HepG2 (cell line): ENCODE measurements around the gene MCEE. TPM values are rescaled to one million over a fixed set of nuclear protein-coding genes. Genes with fewer than 3 reads are reported as not detected.

ENCODE experiments used
- HOXA7 ChIP-seq: sonication (generic); formaldehyde crosslinking; IDR thresholded peaks from 2 replicates; pipeline ENCODE4 v1.8.1; 2022; ENCODE audit warnings: mild to moderate bottlenecking, missing genetic modification reagents, moderate library complexity
- MNT ChIP-seq: fragments of 450-650 bp; IDR thresholded peaks from 2 replicates; pipeline ENCODE4 v1.6.1; 2016
- ZNF17 ChIP-seq: sonication (generic); formaldehyde crosslinking; IDR thresholded peaks from 2 replicates; pipeline ENCODE4 v1.5.0; 2020; ENCODE audit warnings: mild to moderate bottlenecking, missing genetic modification reagents
- ZNF33B ChIP-seq: sonication (generic); formaldehyde crosslinking; IDR thresholded peaks from 2 replicates; pipeline ENCODE4 v1.5.1; 2020; ENCODE audit warnings: mild to moderate bottlenecking, missing genetic modification reagents
- ZNF350 ChIP-seq: sonication (generic); formaldehyde crosslinking; IDR thresholded peaks from 2 replicates; pipeline ENCODE4 v1.4.0; 2020; ENCODE audit warnings: mild to moderate bottlenecking, low read depth, missing genetic modification reagents, borderline replicate concordance
- ZNF557 ChIP-seq: sonication (generic); formaldehyde crosslinking; IDR thresholded peaks from 2 replicates; pipeline ENCODE4 v1.4.0; 2020; ENCODE audit warnings: missing genetic modification reagents
- ZNF691 ChIP-seq: sonication (generic); formaldehyde crosslinking; IDR thresholded peaks from 2 replicates; pipeline ENCODE4 v1.4.0; 2020; ENCODE audit warnings: missing genetic modification reagents, low read depth, mild to moderate bottlenecking, borderline replicate concordance
- ZNF761 ChIP-seq: sonication (generic); formaldehyde crosslinking; conservative IDR thresholded peaks from 2 replicates; pipeline ENCODE4 v1.4.0; 2020; ENCODE audit warnings: mild to moderate bottlenecking, missing genetic modification reagents
- polyA plus RNA-seq, 8 experiments: library from polyadenylated mRNA; depleted of rRNA in 3 of 8; stranded (reverse) in 7 of 8; unstranded in 1 of 8; fragments of >200 nt; fragmentation: Illumina TruSeq in 4 of 8; extraction: Trizol in 4 of 8; gene quantifications; 2 replicates each; pipeline versions ENCODE4 v1.2.1 to v1.2.3, GENCODE V29; 2011 to 2016; ENCODE audit warnings: low read depth in 4 of 8, missing spikeins in 1 of 8, mixed read lengths in 1 of 8; ENCODE audit not compliant: insufficient read depth in 1 of 8
- total RNA-seq, 5 experiments: library from RNA; depleted of rRNA; stranded (reverse); fragments of >200 nt; fragmentation: Illumina TruSeq; extraction: Trizol; gene quantifications; 2 replicates each; pipeline ENCODE4 v1.2.3, GENCODE V29; 2016; ENCODE audit warnings: low read depth in 1 of 5
- TF ChIP-seq, protein P1 (sequence below): sonication (generic); formaldehyde crosslinking; IDR thresholded peaks from 2 replicates; pipeline ENCODE4 v1.4.0; 2020; ENCODE audit warnings: missing genetic modification reagents
- TF ChIP-seq, protein P2 (sequence below): sonication (generic); formaldehyde crosslinking; IDR thresholded peaks from 2 replicates; pipeline ENCODE4 v1.4.0; 2020; ENCODE audit warnings: missing genetic modification reagents
- TF ChIP-seq, protein P3 (sequence below): IDR thresholded peaks from 2 replicates; pipeline ENCODE4 v1.6.1; 2018; ENCODE audit warnings: missing genetic modification reagents, mild to moderate bottlenecking, missing compliant biosample characterization
- TF ChIP-seq, protein P4 (sequence below): sonication (generic); formaldehyde crosslinking; IDR thresholded peaks from 2 replicates; pipeline ENCODE4 v1.8.0; 2022; ENCODE audit warnings: mild to moderate bottlenecking, missing genetic modification reagents; ENCODE audit not compliant: insufficient replicate concordance
- TF ChIP-seq, protein P5 (sequence below): IDR thresholded peaks from 2 replicates; pipeline ENCODE4 v1.6.1; 2016; ENCODE audit warnings: mild to moderate bottlenecking

The MCEE gene
- total and polyA plus RNA-seq, 2 of the 13 experiments (the other 11 are each of a cell fraction or from before 2014, with no cell fraction given) = 32.0 to 66.9 TPM

DNA sequence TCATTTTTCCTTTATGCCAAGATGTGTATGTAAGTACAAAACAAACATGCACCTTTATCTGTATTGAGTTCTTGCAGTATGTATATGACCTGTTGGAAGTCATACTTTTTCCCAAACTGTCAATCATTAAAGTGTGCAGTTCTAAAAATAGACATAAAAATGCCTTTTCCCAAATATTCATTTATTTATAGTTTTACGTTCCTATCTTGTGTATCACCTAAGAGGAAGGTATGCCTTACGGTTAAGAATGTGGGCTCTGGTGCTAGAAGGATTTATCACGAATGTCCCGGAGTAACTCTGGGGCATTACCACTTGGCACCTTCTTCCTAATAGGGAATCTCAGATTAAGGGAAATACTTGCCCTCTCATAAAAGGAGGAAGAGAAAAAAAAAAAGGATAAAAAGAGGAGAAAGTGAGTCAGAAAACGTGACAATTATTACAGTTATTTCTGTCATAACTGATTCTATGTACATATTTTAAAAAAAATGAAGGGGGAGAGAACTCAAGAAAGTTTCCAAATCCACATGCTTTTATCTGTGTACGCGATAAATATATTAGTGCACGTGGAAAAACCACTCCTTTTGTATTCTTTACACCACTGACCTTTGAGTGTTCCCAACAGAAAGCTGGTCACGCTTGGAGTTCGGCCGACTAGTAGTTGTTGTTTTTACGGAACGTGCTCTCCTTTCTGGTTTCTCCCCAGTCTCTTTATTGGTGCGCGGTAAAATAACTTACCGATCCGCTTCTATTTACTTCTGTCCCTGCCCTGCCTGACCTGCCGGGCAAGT, 721 bp downstream of the MCEE start (continued):
- TF ChIP-seq, protein P1, sequence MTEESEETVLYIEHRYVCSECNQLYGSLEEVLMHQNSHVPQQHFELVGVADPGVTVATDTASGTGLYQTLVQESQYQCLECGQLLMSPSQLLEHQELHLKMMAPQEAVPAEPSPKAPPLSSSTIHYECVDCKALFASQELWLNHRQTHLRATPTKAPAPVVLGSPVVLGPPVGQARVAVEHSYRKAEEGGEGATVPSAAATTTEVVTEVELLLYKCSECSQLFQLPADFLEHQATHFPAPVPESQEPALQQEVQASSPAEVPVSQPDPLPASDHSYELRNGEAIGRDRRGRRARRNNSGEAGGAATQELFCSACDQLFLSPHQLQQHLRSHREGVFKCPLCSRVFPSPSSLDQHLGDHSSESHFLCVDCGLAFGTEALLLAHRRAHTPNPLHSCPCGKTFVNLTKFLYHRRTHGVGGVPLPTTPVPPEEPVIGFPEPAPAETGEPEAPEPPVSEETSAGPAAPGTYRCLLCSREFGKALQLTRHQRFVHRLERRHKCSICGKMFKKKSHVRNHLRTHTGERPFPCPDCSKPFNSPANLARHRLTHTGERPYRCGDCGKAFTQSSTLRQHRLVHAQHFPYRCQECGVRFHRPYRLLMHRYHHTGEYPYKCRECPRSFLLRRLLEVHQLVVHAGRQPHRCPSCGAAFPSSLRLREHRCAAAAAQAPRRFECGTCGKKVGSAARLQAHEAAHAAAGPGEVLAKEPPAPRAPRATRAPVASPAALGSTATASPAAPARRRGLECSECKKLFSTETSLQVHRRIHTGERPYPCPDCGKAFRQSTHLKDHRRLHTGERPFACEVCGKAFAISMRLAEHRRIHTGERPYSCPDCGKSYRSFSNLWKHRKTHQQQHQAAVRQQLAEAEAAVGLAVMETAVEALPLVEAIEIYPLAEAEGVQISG (CRISPR knock-in tag) = no peak
- no peak for TF ChIP-seq ZNF691 (CRISPR knock-in tag)
- TF ChIP-seq, protein P2, sequence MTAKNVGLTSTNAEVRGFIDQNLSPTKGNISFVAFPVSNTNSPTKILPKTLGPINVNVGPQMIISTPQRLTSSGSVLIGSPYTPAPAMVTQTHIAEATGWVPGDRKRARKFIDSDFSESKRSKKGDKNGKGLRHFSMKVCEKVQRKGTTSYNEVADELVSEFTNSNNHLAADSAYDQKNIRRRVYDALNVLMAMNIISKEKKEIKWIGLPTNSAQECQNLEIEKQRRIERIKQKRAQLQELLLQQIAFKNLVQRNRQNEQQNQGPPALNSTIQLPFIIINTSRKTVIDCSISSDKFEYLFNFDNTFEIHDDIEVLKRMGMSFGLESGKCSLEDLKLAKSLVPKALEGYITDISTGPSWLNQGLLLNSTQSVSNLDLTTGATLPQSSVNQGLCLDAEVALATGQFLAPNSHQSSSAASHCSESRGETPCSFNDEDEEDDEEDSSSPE = no peak
- 0 out of 2 replicates have a peak, but pooled peaks have one; percentile 17 for TF ChIP-seq ZNF761 (CRISPR knock-in tag)
- TF ChIP-seq, protein P3, sequence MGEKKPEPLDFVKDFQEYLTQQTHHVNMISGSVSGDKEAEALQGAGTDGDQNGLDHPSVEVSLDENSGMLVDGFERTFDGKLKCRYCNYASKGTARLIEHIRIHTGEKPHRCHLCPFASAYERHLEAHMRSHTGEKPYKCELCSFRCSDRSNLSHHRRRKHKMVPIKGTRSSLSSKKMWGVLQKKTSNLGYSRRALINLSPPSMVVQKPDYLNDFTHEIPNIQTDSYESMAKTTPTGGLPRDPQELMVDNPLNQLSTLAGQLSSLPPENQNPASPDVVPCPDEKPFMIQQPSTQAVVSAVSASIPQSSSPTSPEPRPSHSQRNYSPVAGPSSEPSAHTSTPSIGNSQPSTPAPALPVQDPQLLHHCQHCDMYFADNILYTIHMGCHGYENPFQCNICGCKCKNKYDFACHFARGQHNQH (CRISPR knock-in tag) = no peak
- no peak for TF ChIP-seq ZNF350 (CRISPR knock-in tag)
- TF ChIP-seq, protein P4, sequence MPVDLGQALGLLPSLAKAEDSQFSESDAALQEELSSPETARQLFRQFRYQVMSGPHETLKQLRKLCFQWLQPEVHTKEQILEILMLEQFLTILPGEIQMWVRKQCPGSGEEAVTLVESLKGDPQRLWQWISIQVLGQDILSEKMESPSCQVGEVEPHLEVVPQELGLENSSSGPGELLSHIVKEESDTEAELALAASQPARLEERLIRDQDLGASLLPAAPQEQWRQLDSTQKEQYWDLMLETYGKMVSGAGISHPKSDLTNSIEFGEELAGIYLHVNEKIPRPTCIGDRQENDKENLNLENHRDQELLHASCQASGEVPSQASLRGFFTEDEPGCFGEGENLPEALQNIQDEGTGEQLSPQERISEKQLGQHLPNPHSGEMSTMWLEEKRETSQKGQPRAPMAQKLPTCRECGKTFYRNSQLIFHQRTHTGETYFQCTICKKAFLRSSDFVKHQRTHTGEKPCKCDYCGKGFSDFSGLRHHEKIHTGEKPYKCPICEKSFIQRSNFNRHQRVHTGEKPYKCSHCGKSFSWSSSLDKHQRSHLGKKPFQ (CRISPR knock-in tag) = peak; percentile 24
- no peak for TF ChIP-seq ZNF17 (CRISPR knock-in tag)
- 0 out of 2 replicates have a peak, but pooled peaks have one; percentile 11 for TF ChIP-seq MNT
- no peak for TF ChIP-seq ZNF557 (CRISPR knock-in tag)
- TF ChIP-seq, protein P5, sequence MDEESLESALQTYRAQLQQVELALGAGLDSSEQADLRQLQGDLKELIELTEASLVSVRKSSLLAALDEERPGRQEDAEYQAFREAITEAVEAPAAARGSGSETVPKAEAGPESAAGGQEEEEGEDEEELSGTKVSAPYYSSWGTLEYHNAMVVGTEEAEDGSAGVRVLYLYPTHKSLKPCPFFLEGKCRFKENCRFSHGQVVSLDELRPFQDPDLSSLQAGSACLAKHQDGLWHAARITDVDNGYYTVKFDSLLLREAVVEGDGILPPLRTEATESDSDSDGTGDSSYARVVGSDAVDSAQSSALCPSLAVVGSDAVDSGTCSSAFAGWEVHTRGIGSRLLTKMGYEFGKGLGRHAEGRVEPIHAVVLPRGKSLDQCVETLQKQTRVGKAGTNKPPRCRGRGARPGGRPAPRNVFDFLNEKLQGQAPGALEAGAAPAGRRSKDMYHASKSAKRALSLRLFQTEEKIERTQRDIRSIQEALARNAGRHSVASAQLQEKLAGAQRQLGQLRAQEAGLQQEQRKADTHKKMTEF (CRISPR knock-in tag) = no peak
- 0 out of 2 replicates have a peak, but pooled peaks have one; percentile 13 for TF ChIP-seq ZNF33B (CRISPR knock-in tag)
- 0 out of 2 replicates have a peak, but pooled peaks have one; percentile 2 for TF ChIP-seq HOXA7 (CRISPR knock-in tag)
